PFSK-1 (cell line): Measurements from ENCODE around the gene MORN5.

Source experiments
- POLR2AphosphoS5 ChIP-seq: IDR thresholded peaks from 2 replicates; pipeline ENCODE4 v1.6.1; 2012; ENCODE audit warnings: low read depth, mild to moderate bottlenecking, control low read depth, low read length, moderate library complexity
- TAF1 ChIP-seq: IDR thresholded peaks from 2 replicates; pipeline ENCODE4 v1.6.1; 2012; ENCODE audit warnings: low read length, control low read depth, borderline replicate concordance; ENCODE audit not compliant: insufficient read depth

DNA sequence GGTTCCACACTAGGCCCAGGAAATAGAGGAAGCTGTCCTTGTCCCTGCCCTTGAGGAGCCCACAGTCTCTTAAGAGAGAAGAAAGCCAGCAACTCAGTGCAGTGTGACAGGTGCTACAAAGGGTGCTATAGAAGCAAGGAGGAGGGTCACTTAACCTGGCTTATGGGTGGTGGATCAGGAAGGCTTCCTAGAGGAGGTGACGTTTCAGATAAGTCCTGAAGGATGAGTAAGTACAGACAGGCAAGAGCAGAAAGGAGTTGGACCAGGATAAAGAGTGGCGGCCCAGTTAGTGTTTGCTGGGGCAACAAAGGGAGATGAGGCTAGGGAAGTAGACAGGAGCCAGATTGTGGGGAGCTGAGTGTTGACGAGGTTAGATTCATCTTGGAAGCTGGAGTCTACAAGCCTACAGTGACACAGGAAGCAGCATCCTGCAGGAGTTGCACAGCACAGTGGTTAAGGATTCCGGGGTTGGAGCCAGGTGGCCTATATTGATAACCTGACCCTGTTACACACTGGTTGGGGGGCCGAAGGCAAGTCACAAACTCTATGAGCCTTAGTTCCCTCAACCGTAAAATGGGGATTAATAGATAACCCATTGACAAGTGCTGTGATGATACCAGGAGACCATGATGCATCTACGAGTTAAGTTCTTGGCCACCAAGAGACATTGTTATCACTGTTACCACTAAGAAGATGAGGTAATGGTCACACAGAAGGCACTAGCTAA is 74.5 kb downstream of the MORN5 start:
- TF ChIP-seq TAF1 (no peak), POLR2AphosphoS5 (no peak)
